Hepatocyte (in vitro differentiated cells): ENCODE data around the gene WDR37.

Experiments used
- EZH2 ChIP-seq: fragments of 200-600 bp; sonication (generic); IDR thresholded peaks from 2 replicates; pipeline ENCODE4 v1.6.1; 2016; ENCODE audit warnings: antibody characterized with exemption, mild to moderate bottlenecking, borderline replicate concordance
- EZH2phosphoT487 ChIP-seq: fragments of 200-600 bp; sonication (generic); IDR thresholded peaks from one replicate; pipeline ENCODE4 v1.6.1; 2018; ENCODE audit warnings: antibody characterized with exemption, mild to moderate bottlenecking, low read depth, moderate library complexity; ENCODE audit not compliant: unreplicated experiment, severe bottlenecking
- TF ChIP-seq, protein P1 (sequence below): fragments of 200-600 bp; sonication (generic); IDR thresholded peaks from 2 replicates; pipeline ENCODE4 v1.5.1; 2016; ENCODE audit warnings: antibody characterized with exemption, mild to moderate bottlenecking; ENCODE audit not compliant: poor library complexity

DNA sequence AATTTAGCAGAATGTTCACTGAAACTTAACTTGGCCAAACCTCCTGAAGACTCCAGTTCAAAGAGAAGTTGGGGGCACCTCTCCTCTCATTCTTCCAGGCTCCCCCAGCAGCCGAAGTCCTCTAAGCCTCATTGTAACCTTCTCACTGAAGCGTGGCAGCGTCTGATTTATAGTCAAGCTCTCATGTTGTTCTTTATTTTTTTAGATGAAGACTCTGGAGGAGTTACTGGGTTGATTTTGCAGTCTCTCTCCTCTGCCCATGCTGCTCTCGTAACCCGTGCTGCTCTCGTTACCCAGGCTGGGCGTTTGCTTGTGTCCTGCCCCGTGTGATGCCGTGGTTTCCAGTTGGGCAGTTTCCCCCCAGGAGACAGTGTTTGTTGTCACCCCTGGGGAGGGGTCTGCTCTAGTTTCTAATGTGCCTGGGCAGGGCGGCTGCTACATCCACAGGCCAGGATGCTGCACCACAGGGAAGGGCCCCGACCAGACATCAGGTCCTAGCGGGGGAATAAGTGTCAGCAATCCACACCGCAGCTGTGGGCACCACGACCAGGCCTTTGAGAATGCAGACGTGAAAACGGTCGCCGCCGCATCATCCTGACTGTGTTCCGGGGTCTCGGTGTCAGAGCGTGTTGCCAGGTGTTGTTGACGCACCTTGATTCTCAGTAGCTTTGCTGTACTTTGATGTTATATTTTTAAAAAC is 65.2 kb downstream of the WDR37 start:
- TF ChIP-seq, protein P1, sequence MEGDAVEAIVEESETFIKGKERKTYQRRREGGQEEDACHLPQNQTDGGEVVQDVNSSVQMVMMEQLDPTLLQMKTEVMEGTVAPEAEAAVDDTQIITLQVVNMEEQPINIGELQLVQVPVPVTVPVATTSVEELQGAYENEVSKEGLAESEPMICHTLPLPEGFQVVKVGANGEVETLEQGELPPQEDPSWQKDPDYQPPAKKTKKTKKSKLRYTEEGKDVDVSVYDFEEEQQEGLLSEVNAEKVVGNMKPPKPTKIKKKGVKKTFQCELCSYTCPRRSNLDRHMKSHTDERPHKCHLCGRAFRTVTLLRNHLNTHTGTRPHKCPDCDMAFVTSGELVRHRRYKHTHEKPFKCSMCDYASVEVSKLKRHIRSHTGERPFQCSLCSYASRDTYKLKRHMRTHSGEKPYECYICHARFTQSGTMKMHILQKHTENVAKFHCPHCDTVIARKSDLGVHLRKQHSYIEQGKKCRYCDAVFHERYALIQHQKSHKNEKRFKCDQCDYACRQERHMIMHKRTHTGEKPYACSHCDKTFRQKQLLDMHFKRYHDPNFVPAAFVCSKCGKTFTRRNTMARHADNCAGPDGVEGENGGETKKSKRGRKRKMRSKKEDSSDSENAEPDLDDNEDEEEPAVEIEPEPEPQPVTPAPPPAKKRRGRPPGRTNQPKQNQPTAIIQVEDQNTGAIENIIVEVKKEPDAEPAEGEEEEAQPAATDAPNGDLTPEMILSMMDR, result no peak
- TF ChIP-seq EZH2, result no peak
- TF ChIP-seq EZH2phosphoT487, result no peak
